Fibroblast of mammary gland (primary cell): ENCODE measurements around the gene ESRRA.

Experiments used
- DNase-seq: peaks from one replicate; pipeline ENCODE4 v3.0.0-alpha.2; 2010; ENCODE audit warnings: low read depth
- H3K4me3 ChIP-seq: 2 replicates; pipeline ENCODE4 v1.5.1; 2011; ENCODE audit warnings: low read depth, mild to moderate bottlenecking, low read length, moderate library complexity; ENCODE audit not compliant: control insufficient read depth
- CTCF ChIP-seq: conservative IDR thresholded peaks from 2 replicates; pipeline ENCODE4 v1.5.1; 2011; ENCODE audit warnings: low read depth, low read length, inconsistent platforms; ENCODE audit not compliant: control insufficient read depth, insufficient read depth

Gene ESRRA

GRCh38 chr11:64275031-64275800 is 30.1 kb upstream of the ESRRA start:
- DNase-seq: no peak
- H3K4me3 ChIP-seq: no peak overlapping the region
- TF ChIP-seq CTCF: no peak

- TF ChIP-seq CTCF: no peak
- H3K4me3 ChIP-seq: no peak overlapping the region
- DNase-seq: no peak
Observed at GRCh38 chr11:64275841-64276240, 29.5 kb upstream of the ESRRA start.

GRCh38 chr11:64276653-64277431 is 28.5 kb upstream of the ESRRA start:
- no peak for TF ChIP-seq CTCF
- DNase-seq: no peak
- no peak overlapping the region for H3K4me3 ChIP-seq

- TF ChIP-seq CTCF: no peak
- no peak for DNase-seq
- no peak overlapping the region for H3K4me3 ChIP-seq
Observed at GRCh38 chr11:64278576-64279190, 26.6 kb upstream of the ESRRA start.

GRCh38 chr11:64281957-64282770 is 23.2 kb upstream of the ESRRA start:
- no peak for DNase-seq
- no peak overlapping the region for H3K4me3 ChIP-seq
- TF ChIP-seq CTCF: no peak

- no peak for TF ChIP-seq CTCF
- H3K4me3 ChIP-seq: no peak overlapping the region
- DNase-seq: no peak
Observed at GRCh38 chr11:64283092-64283491, 22.2 kb upstream of the ESRRA start.
